Hematopoietic multipotent progenitor cell treated with erythropoietin and hydrocortisone succinate and interleukin-3 and kit ligand, for 17 days (in vitro differentiated cells): Measurements from ENCODE around the gene VWA8.

ENCODE experiments used
- DNase-seq: peaks from one replicate; pipeline ENCODE4 v3.0.0-alpha.2; 2015; ENCODE audit warnings: low spot score

The VWA8 gene

DNA sequence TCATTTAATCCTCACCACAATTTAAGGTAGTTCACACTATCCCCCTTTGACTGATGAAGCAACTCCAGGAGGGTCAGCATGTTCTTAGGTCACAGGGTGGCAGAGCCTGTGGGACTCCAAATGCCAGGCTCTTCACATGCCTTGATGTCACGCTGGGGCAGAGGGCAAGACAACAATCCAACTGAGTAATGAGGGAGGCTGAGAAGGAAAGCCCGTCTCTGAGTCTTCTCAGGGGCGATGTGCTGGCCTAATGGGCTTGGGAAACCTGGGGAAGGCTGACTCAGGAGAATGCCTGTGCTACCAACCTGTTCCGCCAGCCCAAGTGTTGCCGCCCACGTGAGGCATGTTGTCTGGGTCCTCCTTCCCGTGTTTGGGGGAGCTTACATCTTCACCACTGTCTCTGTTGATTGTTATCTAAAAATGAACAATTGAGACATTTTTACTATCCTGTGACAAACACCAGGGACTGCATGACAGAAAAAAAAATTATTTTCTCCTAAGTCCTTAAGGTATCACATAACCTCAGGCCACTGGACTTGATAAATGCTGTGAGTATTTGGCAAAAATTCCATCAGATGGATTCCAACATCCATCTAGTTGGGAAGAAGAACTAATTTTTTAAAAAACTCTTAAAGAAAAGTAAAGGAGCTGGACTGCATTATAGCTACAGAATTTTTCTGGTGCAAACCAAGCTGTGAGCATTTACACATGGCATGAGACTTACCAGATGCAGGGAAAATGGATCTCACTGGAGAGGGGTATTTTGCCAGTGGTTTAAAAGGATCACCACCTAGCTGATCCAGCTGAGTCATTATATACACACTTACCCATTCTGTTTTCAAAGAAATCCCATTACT is 346.0 kb downstream of the VWA8 start:
- no peak for DNase-seq

DNA sequence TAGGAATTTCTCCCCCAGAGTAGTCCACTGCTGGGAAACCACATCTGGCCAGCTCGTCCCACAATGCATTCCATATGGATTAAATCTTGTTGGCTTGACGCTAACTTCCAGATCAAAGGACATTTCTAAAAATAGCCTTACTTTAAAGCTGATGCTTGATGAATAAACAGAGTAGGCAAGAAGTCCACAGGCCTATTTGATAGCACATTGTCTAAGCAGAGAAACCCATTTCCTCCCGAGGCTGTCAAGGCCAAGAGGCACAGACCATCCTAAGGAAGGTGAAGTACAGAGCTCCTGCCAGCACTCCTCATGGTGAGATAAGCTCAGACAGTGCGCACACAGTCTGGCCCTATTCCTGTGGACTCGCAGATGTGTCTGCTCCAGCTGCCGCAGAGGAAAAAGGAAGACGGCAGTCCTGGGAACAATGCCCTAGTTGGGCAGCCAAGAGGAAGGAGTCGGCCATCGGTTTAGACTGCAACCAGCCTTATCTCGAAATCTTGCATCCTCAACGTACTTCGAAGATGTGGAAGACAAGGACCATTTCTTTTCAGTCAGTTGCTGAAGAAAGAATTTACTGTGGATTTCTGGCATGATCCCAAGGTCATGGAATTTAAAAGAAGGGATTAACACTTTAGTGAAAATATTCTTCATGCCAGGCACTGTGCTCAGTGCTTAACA is 346.8 kb downstream of the VWA8 start:
- DNase-seq = no peak

DNA sequence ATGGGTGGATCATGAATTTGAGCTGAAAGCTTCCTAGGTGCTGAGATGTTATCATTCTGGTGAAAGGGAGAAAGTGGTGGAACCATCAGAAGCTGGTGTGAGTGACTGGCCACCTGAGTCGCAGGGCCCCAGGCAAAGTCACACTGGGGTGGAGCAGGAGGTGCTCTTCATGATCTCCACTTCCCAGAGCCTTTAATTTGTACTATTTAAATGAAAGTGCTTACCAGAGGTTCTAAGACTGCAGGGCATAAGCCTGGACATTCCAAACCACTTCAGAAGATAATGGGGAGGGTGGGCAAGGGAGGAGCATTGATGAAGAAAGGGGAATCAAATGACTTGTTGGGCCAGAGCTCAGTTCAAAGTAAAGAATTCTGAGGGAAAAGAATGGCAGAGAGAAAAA is 347.4 kb downstream of the VWA8 start:
- no peak for DNase-seq

DNA sequence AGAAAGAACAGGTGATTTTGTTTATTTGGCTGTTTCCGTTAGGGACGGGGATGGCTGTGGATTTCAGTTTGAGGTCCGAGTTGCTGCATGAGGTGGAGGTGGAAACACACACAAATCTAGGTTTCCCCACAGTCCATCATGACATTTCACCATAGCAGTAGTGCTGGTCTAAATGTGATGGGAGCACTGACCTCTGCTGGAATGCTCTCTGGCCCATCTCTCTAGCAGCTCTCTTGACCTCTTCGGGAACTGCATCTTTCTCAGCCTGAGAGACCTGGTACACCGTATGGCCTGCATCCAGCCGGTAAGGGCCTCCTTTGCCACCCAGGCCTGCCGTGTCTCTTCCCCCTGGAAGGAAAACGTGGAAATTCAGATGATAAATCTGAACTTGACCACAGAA is 349.5 kb downstream of the VWA8 start:
- DNase-seq = no peak

DNA sequence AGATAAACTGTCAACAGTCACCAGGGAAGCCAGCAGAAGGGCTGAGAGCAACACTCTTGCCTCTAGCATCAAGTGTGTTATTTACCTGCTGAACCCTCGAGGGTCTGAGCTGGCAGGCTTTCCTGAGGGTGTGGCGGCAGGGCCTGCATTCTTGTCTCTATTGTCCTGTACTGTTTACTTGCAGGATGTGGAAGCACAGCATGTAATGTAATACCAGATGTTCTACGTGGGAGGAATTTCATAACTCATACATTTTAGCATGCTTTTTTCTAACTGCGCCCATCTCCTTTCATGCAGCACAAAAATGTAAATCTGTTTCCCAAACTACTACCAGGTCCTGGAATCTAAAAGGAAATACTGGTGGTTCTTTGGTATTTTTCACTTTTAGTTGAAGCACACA is 350.5 kb downstream of the VWA8 start:
- no peak for DNase-seq

DNA sequence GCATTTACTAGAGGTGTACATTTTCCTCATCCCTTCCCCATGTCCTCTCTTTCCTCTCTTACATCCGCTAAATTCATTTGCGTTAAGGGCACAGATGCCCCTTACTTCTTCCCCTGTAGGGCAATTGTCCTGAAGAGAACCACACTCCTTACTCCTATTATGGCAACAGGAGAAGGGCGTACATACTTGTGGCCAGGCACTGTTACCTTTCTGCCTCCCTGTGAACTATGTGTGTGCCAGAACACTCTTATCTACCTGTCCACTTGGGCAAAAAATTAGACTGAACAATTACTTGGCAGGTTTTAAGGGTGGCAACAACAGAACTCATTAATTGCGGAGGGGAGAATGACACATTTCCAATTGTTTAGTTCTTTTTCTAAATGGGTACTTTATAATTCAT is 351.1 kb downstream of the VWA8 start:
- no peak for DNase-seq

DNA sequence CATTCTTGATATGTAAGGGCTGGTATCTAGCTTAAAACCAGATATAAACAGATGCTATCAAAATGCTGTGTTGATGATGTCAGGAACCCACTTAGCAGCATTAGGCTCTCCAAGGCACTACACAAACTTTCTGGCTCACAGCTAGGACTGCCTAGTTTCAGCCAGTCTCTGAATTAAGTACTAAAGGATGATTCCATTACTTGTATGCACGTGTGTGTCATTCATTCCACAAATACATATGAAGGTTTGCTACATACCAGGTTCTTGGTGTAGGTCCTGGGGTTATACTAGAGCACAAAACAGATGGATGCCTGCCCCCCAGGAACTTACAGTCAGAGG is 352.1 kb downstream of the VWA8 start:
- no peak for DNase-seq

DNA sequence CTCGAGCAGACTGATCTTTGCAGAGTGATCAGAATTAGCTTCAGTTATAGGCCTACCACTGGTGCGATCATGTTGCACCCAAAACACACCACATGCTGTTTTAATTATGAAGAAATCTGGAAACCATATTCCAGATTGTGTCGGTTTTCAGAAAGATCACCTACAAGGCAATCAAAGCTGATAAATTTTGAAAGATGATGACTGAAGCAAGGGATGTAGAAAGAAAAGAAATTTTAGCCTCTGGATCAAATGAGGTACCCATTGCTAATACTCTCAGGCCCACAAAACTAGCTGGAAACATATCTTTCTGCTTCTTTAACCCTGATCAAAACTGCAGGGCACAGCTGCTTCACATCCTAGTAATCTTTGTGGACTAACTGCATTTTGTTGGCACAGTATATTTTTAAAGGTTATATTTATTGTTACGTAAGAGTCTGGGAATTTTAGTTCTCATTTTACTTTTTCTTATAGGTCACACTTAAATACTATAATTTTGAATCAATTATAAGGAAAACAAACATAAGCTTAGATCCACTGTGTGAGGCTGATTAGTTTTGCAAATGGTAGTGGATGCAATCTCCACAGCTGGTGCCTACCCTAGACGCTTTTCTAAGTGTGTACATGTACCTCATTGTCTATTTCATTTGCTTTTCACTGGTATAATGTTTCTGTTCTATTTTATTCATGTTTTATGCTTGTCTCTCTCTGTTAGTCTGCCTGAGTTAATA is 352.6 kb downstream of the VWA8 start:
- DNase-seq = no peak

DNA sequence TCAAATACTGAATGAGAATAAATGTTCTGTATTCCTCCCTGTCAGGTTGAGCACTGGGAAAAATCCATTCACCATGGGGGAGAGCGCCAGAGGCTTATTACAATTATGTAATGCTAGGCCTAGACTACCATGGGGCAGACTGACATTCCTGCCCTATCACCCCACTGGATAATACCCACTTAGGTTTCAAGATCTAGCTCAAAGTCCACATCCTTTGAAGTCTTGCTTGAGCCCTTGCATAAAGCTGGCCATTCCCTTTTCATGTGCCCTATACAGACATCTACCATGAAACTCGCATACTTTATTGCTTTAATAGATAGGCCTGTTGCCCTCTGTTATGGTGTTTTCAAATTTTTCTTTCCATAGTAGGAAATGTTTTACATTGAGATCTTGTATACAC is 354.3 kb downstream of the VWA8 start:
- no peak for DNase-seq

DNA sequence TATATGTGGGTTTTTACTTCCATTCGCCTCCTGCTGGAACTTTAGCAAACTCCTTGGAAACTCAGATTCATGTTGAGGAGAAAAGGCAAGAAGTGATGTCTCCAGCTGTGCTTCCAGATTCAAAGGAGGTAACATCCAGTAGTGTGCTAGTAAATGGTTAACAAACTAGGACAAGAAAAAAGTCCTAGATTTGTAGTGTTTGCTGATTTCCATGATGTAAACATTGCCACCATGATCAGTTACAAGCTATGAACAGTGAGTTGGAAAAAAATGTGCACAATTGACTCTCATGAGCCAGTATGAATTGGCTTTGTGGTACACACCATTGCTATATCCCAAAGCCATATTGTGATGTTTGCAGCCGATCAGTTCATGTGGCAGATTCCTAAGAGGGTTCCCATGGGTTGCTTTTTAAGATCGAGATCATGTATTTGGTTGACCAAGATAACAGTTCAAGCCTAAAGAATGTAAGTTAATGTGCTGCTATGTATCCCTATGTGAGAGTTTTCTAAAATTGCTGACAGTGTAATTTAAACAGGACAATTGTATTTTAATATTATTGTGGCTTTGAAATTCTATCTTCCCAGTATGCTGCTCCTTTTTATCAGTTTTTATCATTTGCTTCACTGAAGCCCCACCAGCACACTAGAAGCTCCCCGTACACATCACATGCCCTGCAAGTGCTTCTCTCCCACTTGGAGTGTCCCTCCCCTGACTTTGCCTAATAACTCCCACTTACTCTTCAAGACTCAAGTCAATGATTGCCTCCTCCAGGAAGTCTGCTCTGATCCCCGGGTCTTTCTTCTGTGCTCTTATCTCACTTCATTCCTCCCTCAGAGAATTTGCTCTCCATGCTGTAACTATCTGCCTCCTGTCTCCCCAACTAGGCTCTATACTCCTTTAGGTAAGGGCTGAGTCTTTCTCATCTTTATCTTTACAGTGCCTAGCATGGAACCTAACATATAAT is 355.3 kb downstream of the VWA8 start:
- DNase-seq = no peak

DNA sequence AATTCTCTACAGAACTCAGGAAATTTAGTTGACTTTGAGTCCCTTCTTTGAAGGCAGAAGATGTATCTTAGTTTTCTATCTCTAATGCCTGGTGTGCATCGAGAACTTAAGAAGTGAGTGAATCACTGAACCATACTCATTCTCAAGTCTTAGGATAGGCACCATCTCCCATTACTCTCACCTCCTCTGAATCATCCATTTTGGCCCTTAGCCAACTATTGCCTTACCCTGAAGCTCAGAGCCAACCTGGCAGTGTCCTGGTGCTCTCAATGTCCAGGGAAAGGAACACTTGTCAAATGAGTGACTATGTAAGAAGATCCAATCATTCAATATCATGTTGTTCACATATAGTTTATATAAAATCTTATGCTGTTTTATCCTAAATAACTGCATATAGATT is 357.0 kb downstream of the VWA8 start:
- peak; percentile 76 for DNase-seq

DNA sequence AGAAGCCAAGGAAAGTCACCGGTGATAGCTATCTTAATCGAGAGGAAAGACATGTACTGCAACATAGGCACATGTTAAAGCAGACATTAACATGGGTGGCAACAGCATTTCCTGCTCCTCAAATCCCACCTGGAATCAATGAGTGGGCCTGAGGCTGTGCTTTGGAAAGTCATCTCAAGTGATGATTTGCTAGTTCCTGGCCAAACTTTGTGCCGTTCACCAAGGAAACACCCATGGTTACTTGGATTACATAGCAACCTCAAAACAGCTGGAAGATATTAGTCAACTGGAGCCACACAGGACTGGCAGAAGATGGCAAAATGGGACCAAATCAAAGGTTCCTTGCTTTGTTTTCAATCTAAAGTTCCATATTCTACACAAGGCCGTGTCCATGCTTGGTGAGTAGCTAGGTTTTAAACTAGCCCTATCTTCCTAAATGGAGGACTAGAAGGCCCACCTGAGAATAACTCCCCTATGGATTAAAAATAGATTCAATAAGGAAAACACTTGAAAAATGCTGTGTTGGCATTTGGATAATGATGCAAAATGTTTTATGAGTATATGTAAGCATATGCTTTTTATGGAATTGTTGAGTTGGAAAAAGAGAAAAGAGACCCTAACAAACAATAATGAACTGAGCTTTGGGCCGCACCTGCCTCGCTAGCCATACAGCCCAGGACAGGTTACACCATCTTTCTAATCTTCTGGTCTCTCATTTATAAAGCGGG is 359.0 kb downstream of the VWA8 start:
- DNase-seq = no peak

DNA sequence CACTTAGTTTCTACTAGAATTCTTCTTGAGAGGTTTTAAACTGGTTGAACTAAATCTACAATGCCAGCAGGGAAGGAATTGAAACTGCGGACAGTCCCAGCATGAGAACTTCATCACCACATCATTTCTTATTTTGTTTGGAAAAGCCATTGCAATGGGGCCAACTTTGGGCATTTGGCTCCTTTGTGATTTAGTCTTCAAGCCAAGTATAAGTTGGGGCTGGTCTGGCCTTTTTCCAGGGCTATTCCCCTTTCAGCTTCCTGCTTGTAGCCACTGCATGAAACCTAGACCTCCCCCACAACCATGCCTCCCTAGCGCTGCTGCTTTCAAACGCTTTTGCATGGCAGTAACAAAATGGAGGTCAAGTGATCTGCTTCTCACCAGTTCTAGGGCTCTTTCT is 361.3 kb downstream of the VWA8 start:
- no peak for DNase-seq

DNA sequence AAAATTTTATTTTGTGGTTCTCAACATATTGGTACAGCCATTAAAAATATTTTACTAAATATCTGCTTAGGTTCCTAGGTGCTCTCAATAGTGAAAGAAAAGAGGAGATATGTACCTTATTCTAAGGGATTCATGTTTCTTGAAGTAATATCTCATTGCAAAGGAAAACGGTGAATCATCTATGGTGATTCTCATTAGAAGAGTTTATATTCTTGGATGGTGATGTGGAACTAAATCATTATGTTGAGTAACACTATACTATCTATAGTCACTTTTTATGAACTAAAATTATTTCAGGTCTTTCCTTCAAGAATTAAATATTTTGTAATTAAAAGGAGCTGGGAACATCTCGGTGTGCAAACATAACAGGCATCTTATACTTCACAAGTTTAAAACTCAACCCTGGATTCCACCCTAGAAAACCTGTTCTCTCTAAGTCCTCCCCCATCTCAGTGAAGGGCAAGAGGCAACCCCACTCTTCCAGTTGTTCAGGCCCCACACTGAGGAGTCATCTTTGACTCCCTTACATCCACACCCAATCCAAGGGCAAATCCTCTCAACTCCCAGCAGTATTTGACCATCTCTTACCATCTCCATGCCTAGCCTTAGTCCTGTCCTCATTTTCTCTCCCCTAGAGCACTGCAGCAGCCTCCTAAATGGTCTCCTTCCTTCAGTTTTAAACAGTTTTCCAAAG is 363.4 kb downstream of the VWA8 start:
- DNase-seq = no peak

DNA sequence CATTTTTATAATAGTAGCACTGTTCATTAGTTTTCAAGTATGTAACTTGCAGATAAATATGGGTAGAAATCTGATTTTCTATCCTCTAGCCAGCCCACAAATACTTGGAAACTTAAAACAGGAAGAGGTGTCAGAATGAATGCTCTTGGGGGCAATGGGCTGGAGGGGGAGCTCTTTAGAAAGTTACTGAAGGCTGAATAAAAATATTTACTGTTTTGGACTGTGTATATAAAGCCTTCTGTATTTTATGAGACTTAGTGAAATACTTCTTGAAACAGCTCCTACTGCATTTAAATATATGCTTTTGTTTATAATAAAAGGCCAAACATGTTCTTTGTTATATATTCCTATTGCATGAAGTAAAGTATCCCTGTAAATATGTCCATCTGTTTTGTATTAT is 364.7 kb downstream of the VWA8 start:
- DNase-seq = no peak

DNA sequence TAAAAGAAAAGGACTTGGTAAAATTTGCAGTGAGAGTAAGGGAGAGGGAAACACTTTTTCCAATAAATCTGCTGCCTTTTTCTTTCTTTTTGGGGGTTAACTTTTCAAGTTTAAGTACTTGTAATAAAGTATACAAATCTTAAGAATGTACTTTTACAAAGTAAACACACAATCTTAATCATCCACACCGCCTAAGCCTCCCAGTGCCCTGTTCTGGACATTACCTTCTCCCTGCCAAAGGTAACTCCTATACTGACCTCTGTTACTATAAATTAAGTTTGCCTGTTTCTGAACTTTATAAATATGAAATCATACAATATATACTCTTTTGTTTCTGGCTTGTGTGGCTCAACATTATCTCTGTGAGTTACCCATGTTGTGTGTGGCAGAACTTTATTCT is 365.6 kb downstream of the VWA8 start:
- no peak for DNase-seq

DNA sequence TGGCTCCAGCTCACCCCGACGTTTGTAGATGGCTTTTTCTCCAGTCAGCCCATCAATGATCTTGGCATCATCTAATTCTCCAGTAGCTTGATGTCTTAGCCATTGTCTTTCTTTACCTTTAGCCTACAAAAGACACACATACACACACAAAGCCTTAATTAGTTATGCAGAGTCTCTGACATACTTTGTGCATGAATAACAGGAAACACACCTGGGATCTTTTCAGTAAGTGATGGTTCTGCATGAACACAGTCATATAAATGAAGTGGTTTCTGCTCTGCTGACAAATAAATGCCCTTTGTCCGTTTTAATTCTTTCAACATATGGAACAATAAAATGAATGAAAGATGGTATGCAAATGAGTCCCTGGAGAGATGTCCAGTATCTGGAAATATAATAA is 370.3 kb downstream of the VWA8 start:
- DNase-seq = no peak

DNA sequence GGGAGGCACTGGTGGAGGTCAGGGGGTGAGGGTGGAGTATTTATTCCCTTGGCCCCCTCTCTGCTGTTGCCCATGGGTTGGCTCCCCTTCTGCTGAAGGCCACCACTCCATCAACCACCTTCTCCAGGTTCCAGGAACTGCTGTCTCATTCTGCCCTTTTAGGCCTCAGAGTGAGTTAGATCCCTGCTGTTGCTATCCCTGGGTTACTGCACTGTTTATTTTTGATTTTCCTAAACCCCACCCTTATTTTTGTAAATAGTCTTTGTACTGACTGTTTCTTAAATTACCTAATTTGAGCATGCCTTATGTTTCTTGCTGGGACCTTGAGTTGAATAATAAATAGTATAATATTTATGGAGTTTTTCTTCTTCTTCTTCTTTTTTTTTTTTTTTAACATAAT is 370.8 kb downstream of the VWA8 start:
- DNase-seq = peak; percentile 36

DNA sequence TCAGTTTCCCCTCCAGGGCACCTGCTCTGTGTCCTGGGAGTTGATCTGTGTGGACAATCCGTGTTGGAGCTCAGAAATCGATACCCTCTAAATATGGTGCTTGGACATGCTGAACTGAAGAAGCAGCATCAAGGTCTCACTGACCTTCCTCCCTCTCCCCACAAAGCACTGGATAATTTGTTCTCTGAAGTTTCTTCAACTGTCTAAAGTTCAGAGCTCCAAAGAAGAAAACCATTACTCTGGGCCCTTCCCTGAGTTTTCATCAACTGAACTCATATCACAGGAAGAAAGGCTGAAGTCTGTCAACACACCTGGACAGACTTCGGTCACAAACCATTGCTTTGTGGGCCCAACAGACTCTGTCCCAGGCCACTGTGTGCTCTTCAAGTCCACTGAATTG is 371.5 kb downstream of the VWA8 start:
- DNase-seq = no peak

DNA sequence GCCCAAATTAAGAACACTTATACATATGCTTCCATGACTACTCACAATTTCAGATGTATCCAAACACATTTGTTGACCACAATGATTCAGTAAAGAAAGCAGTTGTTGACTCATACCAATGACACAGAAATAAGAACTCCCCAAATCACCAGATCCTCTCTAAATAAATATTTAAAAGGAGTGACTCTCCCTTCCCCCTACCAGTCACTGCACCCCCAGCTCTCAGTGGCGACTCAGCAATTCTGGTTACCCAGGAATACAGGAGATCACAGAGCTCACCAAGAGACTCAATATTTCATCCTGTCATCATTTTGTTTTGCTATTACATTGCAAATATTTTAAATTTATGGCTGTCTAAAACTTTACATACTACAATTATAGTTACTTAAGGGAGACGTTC is 372.0 kb downstream of the VWA8 start:
- DNase-seq = peak; percentile 78

DNA sequence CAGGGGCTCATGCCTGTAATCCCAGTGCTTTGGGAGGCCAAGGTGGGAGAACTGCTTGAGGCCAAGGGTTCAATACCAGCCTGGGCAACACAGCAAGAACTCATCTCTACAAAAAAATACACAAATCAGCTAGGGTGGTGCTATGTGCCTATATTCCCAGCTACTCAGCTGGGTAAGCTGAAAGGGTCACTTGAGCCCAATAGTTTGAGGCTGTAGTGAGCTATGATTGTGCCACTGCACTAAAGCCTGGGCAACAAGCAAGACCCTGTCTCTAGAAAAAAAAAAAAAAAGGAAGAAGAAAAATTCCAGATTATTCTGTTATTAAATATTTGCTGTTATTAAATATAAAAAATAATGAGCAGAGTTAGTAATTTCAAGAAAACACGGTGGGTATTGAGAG is 372.5 kb downstream of the VWA8 start:
- DNase-seq = no peak
